NCI-H345 (cell line): Measurements from ENCODE around the gene CDH12.
"Not testable (repeated sequence)": the region's sequence is repeated elsewhere in the genome, so short reads cannot be mapped to it uniquely, and the experiment has no call there.

Source experiments
- DNase-seq: peaks from one replicate; lab custom pipeline; 2025; lab: John Stamatoyannopoulos, UW

Gene CDH12

GRCh38 chr5:22432905-22433304, 420.2 kb downstream of the CDH12 start:
- no peak for DNase-seq

- no peak for DNase-seq
Measured at GRCh38 chr5:22431840-22432239, 421.3 kb downstream of the CDH12 start.

- no peak for DNase-seq
Measured at GRCh38 chr5:22431406-22431805, 421.7 kb downstream of the CDH12 start.

- no peak for DNase-seq
Measured at GRCh38 chr5:22411554-22412349, 441.4 kb downstream of the CDH12 start.

- DNase-seq, result no peak
Measured at GRCh38 chr5:22391956-22392355, 461.2 kb downstream of the CDH12 start.

- DNase-seq, result no peak
Measured at GRCh38 chr5:22390888-22391287, 462.3 kb downstream of the CDH12 start.

- no peak for DNase-seq
Measured at GRCh38 chr5:22372826-22373660, 480.1 kb downstream of the CDH12 start.

GRCh38 chr5:22372376-22372775, 480.8 kb downstream of the CDH12 start:
- DNase-seq, result no peak

- no peak for DNase-seq
Measured at GRCh38 chr5:22354956-22355355, 498.2 kb downstream of the CDH12 start.

- no peak for DNase-seq
Measured at GRCh38 chr5:22352493-22352892, 500.7 kb downstream of the CDH12 start.

- DNase-seq, result no peak
Measured at GRCh38 chr5:22351178-22351577, 502.0 kb downstream of the CDH12 start.

GRCh38 chr5:22348027-22348426, 505.1 kb downstream of the CDH12 start:
- no peak for DNase-seq

- no peak for DNase-seq
Measured at GRCh38 chr5:22344000-22344399, 509.1 kb downstream of the CDH12 start.

GRCh38 chr5:22341406-22341805, 511.7 kb downstream of the CDH12 start:
- no peak for DNase-seq

GRCh38 chr5:22332949-22333348, 520.2 kb downstream of the CDH12 start:
- not testable (repeated sequence) for DNase-seq

- no peak for DNase-seq
Measured at GRCh38 chr5:22329683-22330082, 523.5 kb downstream of the CDH12 start.

- DNase-seq, result no peak
Measured at GRCh38 chr5:22319798-22320197, 533.3 kb downstream of the CDH12 start.

GRCh38 chr5:22316294-22316693, 536.9 kb downstream of the CDH12 start:
- DNase-seq, result no peak

GRCh38 chr5:22315052-22315451, 538.1 kb downstream of the CDH12 start:
- not testable (repeated sequence) for DNase-seq

GRCh38 chr5:22314548-22314947, 538.6 kb downstream of the CDH12 start:
- no peak for DNase-seq

GRCh38 chr5:22306011-22306410, 547.1 kb downstream of the CDH12 start:
- DNase-seq, result no peak

- no peak for DNase-seq
Measured at GRCh38 chr5:22295832-22296231, 557.3 kb downstream of the CDH12 start.

- no peak for DNase-seq
Measured at GRCh38 chr5:22293147-22293546, 560.0 kb downstream of the CDH12 start.
